Astrocyte (in vitro differentiated cells and primary cell): Measurements from ENCODE around the gene GALE. TPM values are rescaled to one million over a fixed set of nuclear protein-coding genes. Genes with fewer than 3 reads are reported as not detected.

Experiments
- DNase-seq: peaks from one replicate; pipeline ENCODE4 v3.0.0-alpha.2; 2010; ENCODE audit warnings: low read depth
- FAIRE-seq: peaks from 2 replicates; lab custom pipeline; 2011; peaks lifted over from hg19 to GRCh38; lab: Jason Lieb, UNC
- H2AFZ ChIP-seq: 2 replicates; pipeline ENCODE4 v1.6.0; 2012; ENCODE audit warnings: low read depth, low read length, inconsistent platforms
- H3K27ac ChIP-seq: 2 replicates; pipeline ENCODE4 v1.5.1; 2011; ENCODE audit warnings: low read depth, low read length, inconsistent platforms
- H3K27me3 ChIP-seq: 2 replicates; pipeline ENCODE4 v1.6.0; 2011; ENCODE audit warnings: low read length, inconsistent platforms; ENCODE audit not compliant: insufficient read depth
- H3K36me3 ChIP-seq: 2 replicates; pipeline ENCODE4 v1.5.1; 2011; ENCODE audit warnings: low read length, inconsistent platforms; ENCODE audit not compliant: insufficient read depth
- H3K4me1 ChIP-seq: 2 replicates; pipeline ENCODE4 v1.5.1; 2011; ENCODE audit warnings: low read length, inconsistent platforms; ENCODE audit not compliant: insufficient read depth
- H3K4me2 ChIP-seq: 2 replicates; pipeline ENCODE4 v1.6.0; 2012; ENCODE audit warnings: low read length, inconsistent platforms
- H3K4me3 ChIP-seq: 2 replicates; pipeline ENCODE4 v1.5.1; 2011; ENCODE audit warnings: low read depth, mild to moderate bottlenecking, low read length, inconsistent platforms; ENCODE audit not compliant: insufficient read depth
- H3K79me2 ChIP-seq: 2 replicates; pipeline ENCODE4 v1.6.0; 2012; ENCODE audit warnings: mild to moderate bottlenecking, low read length, inconsistent platforms; ENCODE audit not compliant: insufficient read depth
- H3K9ac ChIP-seq: 2 replicates; pipeline ENCODE4 v1.6.0; 2012; ENCODE audit warnings: mild to moderate bottlenecking, low read length, inconsistent platforms
- H3K9me3 ChIP-seq: 2 replicates; pipeline ENCODE4 v1.5.1; 2012; ENCODE audit warnings: low read depth, mild to moderate bottlenecking, low read length, inconsistent platforms; ENCODE audit not compliant: insufficient read depth
- H4K20me1 ChIP-seq: 2 replicates; pipeline ENCODE4 v1.6.0; 2012; ENCODE audit warnings: low read length, inconsistent platforms; ENCODE audit not compliant: insufficient read depth
- H3K27ac Mint-ChIP-seq: one replicate; pipeline ENCODE4 v1.8.0; 2021; ENCODE audit warnings: mild to moderate bottlenecking, mixed read lengths; ENCODE audit not compliant: unreplicated experiment
- H3K27me3 Mint-ChIP-seq: one replicate; pipeline ENCODE4 v1.8.0; 2021; ENCODE audit warnings: low read depth, mixed read lengths; ENCODE audit not compliant: unreplicated experiment
- H3K36me3 Mint-ChIP-seq: one replicate; pipeline ENCODE4 v1.8.0; 2021; ENCODE audit warnings: low read depth, mixed read lengths; ENCODE audit not compliant: unreplicated experiment
- H3K4me1 Mint-ChIP-seq: one replicate; pipeline ENCODE4 v1.8.0; 2021; ENCODE audit warnings: low read depth, mixed read lengths; ENCODE audit not compliant: unreplicated experiment
- H3K4me3 Mint-ChIP-seq: one replicate; pipeline ENCODE4 v1.8.0; 2021; ENCODE audit warnings: mild to moderate bottlenecking, moderate library complexity, mixed read lengths; ENCODE audit not compliant: unreplicated experiment
- H3K9me3 Mint-ChIP-seq: one replicate; pipeline ENCODE4 v1.8.0; 2021; ENCODE audit warnings: mild to moderate bottlenecking, mixed read lengths; ENCODE audit not compliant: unreplicated experiment
- CTCF ChIP-seq: IDR thresholded peaks from 2 replicates; pipeline ENCODE4 v1.5.1; 2011; ENCODE audit warnings: low read depth, mild to moderate bottlenecking, inconsistent platforms, low read length, moderate library complexity; ENCODE audit not compliant: insufficient read depth
- EZH2 ChIP-seq: IDR thresholded peaks from 2 replicates; pipeline ENCODE4 v1.6.1; 2012; ENCODE audit warnings: mild to moderate bottlenecking, low read length, inconsistent platforms; ENCODE audit not compliant: insufficient read depth
- total RNA-seq: library from RNA; stranded (reverse); gene quantifications from 2 replicates; pipeline ENCODE4 v1.2.1, GENCODE V29; 2021

The GALE gene
- total RNA-seq, 1 donor from 2014 or later: 27.0 TPM

GRCh38 chr1:23825076-23825761, 24.7 kb upstream of the GALE start, which contains the start of gene HMGCL:
Gene HMGCL, minus strand, starts transcription at chr1:23825429. Its CDS starts 14 bp downstream, at chr1:23825415.
- no peaks in the 10 kb centered on the region for H3K36me3 Mint-ChIP-seq
- Histone ChIP-seq H3K36me3 (peaks cover 2% of the 10 kb centered on the region), H4K20me1 (no peaks in the 10 kb centered on the region), H3K79me2 (peaks cover 16% of the 10 kb centered on the region), H3K9ac (peak within 1 kb of the TSS; percentile 100), H3K4me2 (peak within 1 kb of the TSS; percentile 93), H3K27me3 (no peaks in the 10 kb centered on the region), H3K27ac (peak within 1 kb of the TSS; percentile 95), H3K4me3 (peak within 1 kb of the TSS; percentile 98), H2AFZ (peak within 1 kb of the TSS; percentile 95), H3K9me3 (no peaks in the 10 kb centered on the region), H3K4me1 (peaks cover 9% of the 10 kb centered on the region)
- H3K4me3 Mint-ChIP-seq: peak within 1 kb of the TSS; percentile 95
- no peaks in the 10 kb centered on the region for H3K27me3 Mint-ChIP-seq
- peak within 1 kb of the TSS; percentile 93 for H3K27ac Mint-ChIP-seq
- TF ChIP-seq CTCF: no peak
- no peak for TF ChIP-seq EZH2
- peak; percentile 72 for DNase-seq
- peak; percentile 32 for FAIRE-seq
- H3K4me1 Mint-ChIP-seq: peaks cover 2% of the 10 kb centered on the region
- no peaks in the 10 kb centered on the region for H3K9me3 Mint-ChIP-seq

- H3K36me3 ChIP-seq: peaks cover 2% of the 10 kb centered on the region
- peak overlapping the region; percentile 93 for H3K4me2 ChIP-seq
- Mint-ChIP-seq H3K27ac (peak overlapping the region; percentile 93), H3K27me3 (no peaks in the 10 kb centered on the region), H3K4me1 (peaks cover 2% of the 10 kb centered on the region), H3K36me3 (no peaks in the 10 kb centered on the region), H3K4me3 (peak overlapping the region; percentile 95), H3K9me3 (no peaks in the 10 kb centered on the region)
- H3K4me3 ChIP-seq: peak overlapping the region; percentile 98
- no peak for TF ChIP-seq CTCF
- TF ChIP-seq EZH2: no peak
- H3K27me3 ChIP-seq: no peaks in the 10 kb centered on the region
- DNase-seq (no peak), FAIRE-seq (no peak)
- peaks cover 16% of the 10 kb centered on the region for H3K79me2 ChIP-seq
- peaks cover 9% of the 10 kb centered on the region for H3K4me1 ChIP-seq
- H3K9me3 ChIP-seq: no peaks in the 10 kb centered on the region
- H4K20me1 ChIP-seq: no peaks in the 10 kb centered on the region
- peak overlapping the region; percentile 95 for H3K27ac ChIP-seq
- peak overlapping the region; percentile 95 for H2AFZ ChIP-seq
- peak overlapping the region; percentile 100 for H3K9ac ChIP-seq
Observed at GRCh38 chr1:23824711-23825075, 24.1 kb upstream of the GALE start.

DNA sequence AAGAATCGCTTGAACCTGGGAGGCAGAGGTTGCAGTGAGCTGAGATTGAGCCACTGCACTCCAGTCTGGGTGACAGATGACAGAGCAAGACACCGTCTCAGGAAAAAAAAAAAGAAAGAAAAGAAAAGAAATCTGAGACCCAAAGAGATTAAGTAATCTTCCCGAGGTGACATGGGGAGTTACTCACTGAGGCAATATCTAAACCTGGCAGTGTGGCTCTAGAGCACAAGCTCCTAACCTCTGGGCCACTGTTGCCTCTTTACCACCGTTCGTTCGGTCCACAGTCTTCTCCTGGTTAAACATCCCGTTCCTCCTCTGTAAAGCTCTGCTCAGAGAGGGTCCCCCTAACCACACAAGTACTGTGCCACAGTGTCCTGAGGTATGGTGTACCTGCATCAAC, 23.2 kb upstream of the GALE start:
- peaks cover 2% of the 10 kb centered on the region for H3K4me1 Mint-ChIP-seq
- H3K9me3 Mint-ChIP-seq: no peaks in the 10 kb centered on the region
- peaks cover 2% of the 10 kb centered on the region for H3K36me3 ChIP-seq
- no peak overlapping the region for H3K27ac ChIP-seq
- peak overlapping the region; percentile 93 for H3K4me2 ChIP-seq
- DNase-seq (no peak), FAIRE-seq (no peak)
- H3K9me3 ChIP-seq: no peaks in the 10 kb centered on the region
- H3K4me3 Mint-ChIP-seq: no peak overlapping the region
- H2AFZ ChIP-seq: no peak overlapping the region
- H3K27me3 Mint-ChIP-seq: no peaks in the 10 kb centered on the region
- peaks cover 9% of the 10 kb centered on the region for H3K4me1 ChIP-seq
- no peaks in the 10 kb centered on the region for H3K27me3 ChIP-seq
- peaks cover 16% of the 10 kb centered on the region for H3K79me2 ChIP-seq
- H4K20me1 ChIP-seq: no peaks in the 10 kb centered on the region
- TF ChIP-seq EZH2 (no peak), CTCF (no peak)
- H3K9ac ChIP-seq: no peak overlapping the region
- no peaks in the 10 kb centered on the region for H3K36me3 Mint-ChIP-seq
- H3K4me3 ChIP-seq: no peak overlapping the region
- no peak overlapping the region for H3K27ac Mint-ChIP-seq
